Caco-2 (cell line): ENCODE data around the gene PTCD1. TPM values are rescaled to one million over a fixed set of nuclear protein-coding genes. Genes with fewer than 3 reads are reported as not detected.

Experiments used
- BruUV-seq: library from RNA; stranded (reverse); fragments of 400-500 nt; replicated peaks from 2 replicates; lab custom pipeline; 2021; lab: Mats Ljungman, UMichigan
- CTCF ChIA-PET: fragments of 300-600 bp; sonication (Branson Sonifier 250); formaldehyde crosslinking; loops from one replicate; lab custom pipeline; 2022; ENCODE audit warnings: antibody characterized with exemption; lab: Charles Lee
- POLR2A ChIA-PET: fragments of 300-600 bp; sonication (Branson Sonifier 250); formaldehyde crosslinking; loops from one replicate; lab custom pipeline; 2022; ENCODE audit warnings: antibody characterized with exemption; lab: Charles Lee
- DNase-seq, 2 experiments: peaks; one replicate each; pipeline versions ENCODE4 v3.0.0 to v3.0.0-alpha.2; 2020 to 2022
- H3K27me3 ChIP-seq: replicated peaks from 2 replicates; pipeline ENCODE4 v1.6.0; 2011; ENCODE audit warnings: low read length; ENCODE audit not compliant: control insufficient read depth, insufficient read depth
- H3K36me3 ChIP-seq: 2 replicates; pipeline ENCODE4 v1.5.1; 2011; ENCODE audit warnings: low read length; ENCODE audit not compliant: control insufficient read depth, insufficient read depth
- H3K4me1 ChIP-seq: fragments of 250-450 bp; sonication (Bioruptor Pico); 2 replicates; pipeline ENCODE4 v1.5.1; 2020; ENCODE audit warnings: mild to moderate bottlenecking
- H3K4me3 ChIP-seq: 2 replicates; pipeline ENCODE4 v1.5.1; 2011; ENCODE audit warnings: low read depth, mild to moderate bottlenecking, control low read depth, low read length
- H3K9me3 ChIP-seq: fragments of 250-450 bp; sonication (Bioruptor Pico); 2 replicates; pipeline ENCODE4 v1.5.1; 2020; ENCODE audit warnings: mild to moderate bottlenecking, moderate library complexity
- H3K27ac Mint-ChIP-seq: one replicate; pipeline ENCODE4 v1.8.0; 2022; ENCODE audit warnings: mixed read lengths; ENCODE audit not compliant: unreplicated experiment
- H3K27me3 Mint-ChIP-seq: one replicate; pipeline ENCODE4 v1.8.0; 2022; ENCODE audit warnings: mixed read lengths; ENCODE audit not compliant: insufficient read depth, unreplicated experiment
- H3K36me3 Mint-ChIP-seq: one replicate; pipeline ENCODE4 v1.8.0; 2022; ENCODE audit warnings: mild to moderate bottlenecking, mixed read lengths; ENCODE audit not compliant: insufficient read depth, unreplicated experiment
- H3K4me1 Mint-ChIP-seq: one replicate; pipeline ENCODE4 v1.8.0; 2022; ENCODE audit warnings: low read depth, mixed read lengths; ENCODE audit not compliant: unreplicated experiment
- H3K4me3 Mint-ChIP-seq: one replicate; pipeline ENCODE4 v1.8.0; 2022; ENCODE audit warnings: mild to moderate bottlenecking, moderate library complexity, mixed read lengths; ENCODE audit not compliant: unreplicated experiment
- H3K9me3 Mint-ChIP-seq: one replicate; pipeline ENCODE4 v1.8.0; 2022; ENCODE audit warnings: mixed read lengths; ENCODE audit not compliant: unreplicated experiment
- intact Hi-C: fragments of 100-400 bp; cut with micrococcal nuclease; formaldehyde crosslinking; loops from one replicate; pipeline ENCODE4 v1.10.0; 2022; ENCODE audit not compliant: unreplicated experiment
- total RNA-seq: library from RNA; stranded (reverse); gene quantifications from 2 replicates; pipeline ENCODE4 v1.2.3, GENCODE V29; 2022
- TF ChIP-seq, protein P1 (sequence below), 2 experiments: fragments of 200-600 bp in 1 of 2; IDR thresholded peaks; 1 replicate in 1 of 2; 2 replicates in 1 of 2; pipeline versions ENCODE4 v1.5.1 to v1.8.0; 2011 to 2022; ENCODE audit warnings: antibody characterized with exemption in 1 of 2, control low read depth in 1 of 2, inconsistent platforms in 1 of 2, low read depth in 1 of 2, low read length in 1 of 2, mild to moderate bottlenecking in 1 of 2, moderate library complexity in 1 of 2; ENCODE audit not compliant: insufficient read depth in 1 of 2, severe bottlenecking in 1 of 2, unreplicated experiment in 1 of 2

The PTCD1 gene
- total RNA-seq, 1 experiment from 2014 or later: 59.6 TPM

DNA sequence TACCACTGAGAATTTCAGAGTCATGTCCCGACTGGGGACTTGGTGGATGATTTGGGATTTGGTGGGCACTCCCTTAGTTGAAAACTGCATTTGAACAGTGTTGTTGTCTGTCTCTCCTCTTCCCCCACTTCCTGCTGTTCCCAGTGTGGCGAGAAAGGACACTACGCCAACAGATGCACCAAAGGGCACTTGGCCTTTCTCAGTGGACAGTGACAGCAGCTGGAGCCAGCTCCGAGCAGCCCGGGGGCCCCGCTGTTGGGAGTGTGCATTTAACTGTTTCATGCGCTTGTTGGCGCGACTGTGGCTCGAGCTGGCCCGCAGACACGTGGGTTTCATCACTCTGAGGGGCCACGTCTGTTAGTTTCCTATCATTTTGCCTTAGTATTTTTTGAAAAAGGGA is 17.7 kb upstream of the PTCD1 start:
- no peaks in the 10 kb centered on the region for H3K9me3 ChIP-seq
- ChIA-PET CTCF (no interaction called here), POLR2A (interaction anchor here (0.6 kb wide), 1 partner anchor 36 kb away, joined by 3 read pairs; no protein-coding TSS in a partner anchor)
- peaks cover 13% of the 10 kb centered on the region for H3K36me3 ChIP-seq
- H3K4me3 ChIP-seq: no peak overlapping the region
- no peak for DNase-seq
- peaks cover 22% of the 10 kb centered on the region for H3K4me1 Mint-ChIP-seq
- H3K27me3 Mint-ChIP-seq: no peaks in the 10 kb centered on the region
- H3K27ac Mint-ChIP-seq: peak overlapping the region; percentile 48
- no TSS peak for BruUV-seq
- no peaks in the 10 kb centered on the region for H3K27me3 ChIP-seq
- peaks cover 93% of the 10 kb centered on the region for H3K36me3 Mint-ChIP-seq
- TF ChIP-seq, protein P1, sequence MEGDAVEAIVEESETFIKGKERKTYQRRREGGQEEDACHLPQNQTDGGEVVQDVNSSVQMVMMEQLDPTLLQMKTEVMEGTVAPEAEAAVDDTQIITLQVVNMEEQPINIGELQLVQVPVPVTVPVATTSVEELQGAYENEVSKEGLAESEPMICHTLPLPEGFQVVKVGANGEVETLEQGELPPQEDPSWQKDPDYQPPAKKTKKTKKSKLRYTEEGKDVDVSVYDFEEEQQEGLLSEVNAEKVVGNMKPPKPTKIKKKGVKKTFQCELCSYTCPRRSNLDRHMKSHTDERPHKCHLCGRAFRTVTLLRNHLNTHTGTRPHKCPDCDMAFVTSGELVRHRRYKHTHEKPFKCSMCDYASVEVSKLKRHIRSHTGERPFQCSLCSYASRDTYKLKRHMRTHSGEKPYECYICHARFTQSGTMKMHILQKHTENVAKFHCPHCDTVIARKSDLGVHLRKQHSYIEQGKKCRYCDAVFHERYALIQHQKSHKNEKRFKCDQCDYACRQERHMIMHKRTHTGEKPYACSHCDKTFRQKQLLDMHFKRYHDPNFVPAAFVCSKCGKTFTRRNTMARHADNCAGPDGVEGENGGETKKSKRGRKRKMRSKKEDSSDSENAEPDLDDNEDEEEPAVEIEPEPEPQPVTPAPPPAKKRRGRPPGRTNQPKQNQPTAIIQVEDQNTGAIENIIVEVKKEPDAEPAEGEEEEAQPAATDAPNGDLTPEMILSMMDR (IDR thresholded peaks at IDR 0.05; ENCODE audit: insufficient read depth in 1 of 2, low read depth in 1 of 2, low read length in 1 of 2, severe bottlenecking in 1 of 2, unreplicated experiment in 1 of 2): no peak
- no peak overlapping the region for H3K4me3 Mint-ChIP-seq
- H3K4me1 ChIP-seq: no peaks in the 10 kb centered on the region
- no peaks in the 10 kb centered on the region for H3K9me3 Mint-ChIP-seq
- intact Hi-C loops: no loop called here

DNA sequence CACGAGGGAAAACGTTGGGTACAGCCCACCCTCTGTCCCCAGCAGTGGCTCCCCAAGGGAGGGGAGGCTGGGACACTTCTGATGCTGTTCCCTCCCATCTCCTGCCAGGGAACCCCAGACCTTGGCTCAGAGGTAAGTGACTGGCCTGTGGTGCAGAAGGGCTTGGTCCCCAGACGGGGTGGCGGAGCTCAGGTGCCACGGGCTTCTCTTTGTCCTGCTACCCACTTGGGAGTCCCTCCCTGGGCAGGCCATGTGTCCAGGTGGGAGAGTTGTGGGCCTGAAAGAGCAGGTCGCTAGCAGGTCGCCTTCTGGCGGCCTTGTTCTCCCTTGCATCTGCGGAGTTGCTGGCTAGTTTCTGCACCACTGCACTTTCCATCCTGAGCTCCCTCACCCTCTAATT is 17.3 kb upstream of the PTCD1 start:
- peak overlapping the region; percentile 48 for H3K27ac Mint-ChIP-seq
- no peaks in the 10 kb centered on the region for H3K9me3 ChIP-seq
- no peak for DNase-seq
- TF ChIP-seq, protein P1 (IDR thresholded peaks at IDR 0.05; ENCODE audit: insufficient read depth in 1 of 2, low read depth in 1 of 2, low read length in 1 of 2, severe bottlenecking in 1 of 2, unreplicated experiment in 1 of 2): no peak
- no peak overlapping the region for H3K4me3 Mint-ChIP-seq
- intact Hi-C loops: no loop called here
- H3K36me3 Mint-ChIP-seq: peaks cover 93% of the 10 kb centered on the region
- no peaks in the 10 kb centered on the region for H3K27me3 Mint-ChIP-seq
- POLR2A ChIA-PET: interaction anchor here (0.6 kb wide), 1 partner anchor 36 kb away, joined by 3 read pairs; no protein-coding TSS in a partner anchor
- no TSS peak for BruUV-seq
- no peaks in the 10 kb centered on the region for H3K9me3 Mint-ChIP-seq
- H3K36me3 ChIP-seq: peaks cover 13% of the 10 kb centered on the region
- H3K4me1 ChIP-seq: no peaks in the 10 kb centered on the region
- CTCF ChIA-PET: no interaction called here
- no peaks in the 10 kb centered on the region for H3K27me3 ChIP-seq
- H3K4me3 ChIP-seq: no peak overlapping the region
- H3K4me1 Mint-ChIP-seq: peaks cover 19% of the 10 kb centered on the region

DNA sequence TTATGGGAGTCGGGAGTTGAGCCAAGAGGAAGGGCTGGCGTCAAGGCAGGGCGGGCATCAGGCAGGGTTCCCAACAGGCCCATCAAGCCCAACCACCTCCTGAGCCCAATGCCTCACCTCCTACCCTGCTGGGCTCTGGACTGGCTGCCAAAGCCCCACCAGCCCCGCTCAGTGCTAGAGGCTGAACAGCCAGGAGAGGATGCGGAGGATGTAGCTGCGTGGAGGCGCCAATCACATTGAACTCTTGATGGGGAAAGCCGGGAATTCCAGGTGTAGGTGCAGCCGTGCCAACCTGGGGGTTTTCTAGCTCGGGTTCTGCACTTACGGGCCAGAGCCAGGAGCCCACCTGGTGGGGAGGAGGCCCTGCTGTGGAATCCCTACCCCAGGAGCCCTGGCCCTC is 14.5 kb upstream of the PTCD1 start:
- TF ChIP-seq, protein P1 (IDR thresholded peaks at IDR 0.05; ENCODE audit: insufficient read depth in 1 of 2, low read depth in 1 of 2, low read length in 1 of 2, severe bottlenecking in 1 of 2, unreplicated experiment in 1 of 2): no peak
- H3K4me3 Mint-ChIP-seq: no peak overlapping the region
- CTCF ChIA-PET: no interaction called here
- Histone ChIP-seq H3K4me1 (no peaks in the 10 kb centered on the region), H3K36me3 (peaks cover 11% of the 10 kb centered on the region), H3K4me3 (no peak overlapping the region), H3K9me3 (no peaks in the 10 kb centered on the region), H3K27me3 (no peaks in the 10 kb centered on the region)
- no peak for DNase-seq
- H3K9me3 Mint-ChIP-seq: no peaks in the 10 kb centered on the region
- peaks cover 92% of the 10 kb centered on the region for H3K36me3 Mint-ChIP-seq
- POLR2A ChIA-PET: no interaction called here
- intact Hi-C loops: no loop called here
- peak overlapping the region; percentile 39 for H3K27ac Mint-ChIP-seq
- no peaks in the 10 kb centered on the region for H3K27me3 Mint-ChIP-seq
- no TSS peak for BruUV-seq
- H3K4me1 Mint-ChIP-seq: peaks cover 12% of the 10 kb centered on the region
